GM12892 (cell line): ENCODE measurements around the gene RCL1.

Experiments used
- POLR2A ChIP-seq: IDR thresholded peaks from 2 replicates; pipeline ENCODE4 v1.6.1; 2011; ENCODE audit warnings: low read depth, low read length, control low read depth
- TAF1 ChIP-seq: IDR thresholded peaks from 2 replicates; pipeline ENCODE4 v1.6.1; 2011; ENCODE audit warnings: low read depth, mild to moderate bottlenecking, control low read depth, low read length, borderline replicate concordance

GRCh38 chr9:4866239-4866969, 73.7 kb downstream of the RCL1 start:
- TF ChIP-seq POLR2A (no peak), TAF1 (no peak)
